ENCODE data around the gene SLC46A2. TPM values are rescaled to one million over a fixed set of nuclear protein-coding genes. Genes with fewer than 3 reads are reported as not detected.

Gene SLC46A2
- total RNA-seq, 4 donors from 2014 or later = 0.21 to 1.8 (median 0.22) TPM; not detected in 1

DNA sequence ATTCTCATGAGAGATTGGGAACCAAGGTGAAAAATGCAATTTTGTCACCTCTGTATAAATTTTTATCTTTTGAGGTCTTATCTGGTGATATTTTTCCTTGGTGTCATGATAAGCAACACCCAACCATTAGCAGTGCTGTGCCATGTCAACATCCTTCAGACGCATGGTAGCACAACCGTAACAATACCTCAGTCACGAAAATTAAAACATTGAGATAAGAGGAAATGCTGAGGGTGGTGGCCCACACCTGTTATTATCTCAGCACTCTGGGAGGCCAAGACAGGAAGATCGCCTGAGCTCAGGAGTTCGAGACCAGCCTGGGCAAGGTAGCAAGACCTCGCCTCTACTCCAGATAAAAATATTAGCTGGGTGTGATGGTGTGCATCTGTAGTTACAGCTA is 32.7 kb downstream of the SLC46A2 start:
- H3K4me3 ChIP-seq = no peak overlapping the region
- TF ChIP-seq POLR2A (IDR thresholded peaks at IDR 0.05) (no peak), EP300 (IDR thresholded peaks at IDR 0.05) (no peak)
- TF ChIP-seq, protein P1, sequence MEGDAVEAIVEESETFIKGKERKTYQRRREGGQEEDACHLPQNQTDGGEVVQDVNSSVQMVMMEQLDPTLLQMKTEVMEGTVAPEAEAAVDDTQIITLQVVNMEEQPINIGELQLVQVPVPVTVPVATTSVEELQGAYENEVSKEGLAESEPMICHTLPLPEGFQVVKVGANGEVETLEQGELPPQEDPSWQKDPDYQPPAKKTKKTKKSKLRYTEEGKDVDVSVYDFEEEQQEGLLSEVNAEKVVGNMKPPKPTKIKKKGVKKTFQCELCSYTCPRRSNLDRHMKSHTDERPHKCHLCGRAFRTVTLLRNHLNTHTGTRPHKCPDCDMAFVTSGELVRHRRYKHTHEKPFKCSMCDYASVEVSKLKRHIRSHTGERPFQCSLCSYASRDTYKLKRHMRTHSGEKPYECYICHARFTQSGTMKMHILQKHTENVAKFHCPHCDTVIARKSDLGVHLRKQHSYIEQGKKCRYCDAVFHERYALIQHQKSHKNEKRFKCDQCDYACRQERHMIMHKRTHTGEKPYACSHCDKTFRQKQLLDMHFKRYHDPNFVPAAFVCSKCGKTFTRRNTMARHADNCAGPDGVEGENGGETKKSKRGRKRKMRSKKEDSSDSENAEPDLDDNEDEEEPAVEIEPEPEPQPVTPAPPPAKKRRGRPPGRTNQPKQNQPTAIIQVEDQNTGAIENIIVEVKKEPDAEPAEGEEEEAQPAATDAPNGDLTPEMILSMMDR (IDR thresholded peaks at IDR 0.05) = no peak
- 92 to 93% methylated on average over 6 of the region's 6 CpGs for WGBS, 2 donors
- H3K9me3 ChIP-seq = no peaks in the 10 kb centered on the region
- no peak overlapping the region for H3K27ac ChIP-seq
- peaks cover 0 to 4% (median 0%) of the 10 kb centered on the region in 4 donors for H3K4me1 ChIP-seq
- H3K27me3 ChIP-seq = no peaks in the 10 kb centered on the region
- peaks cover 0 to 23% (median 0%) of the 10 kb centered on the region in 3 donors for H3K36me3 ChIP-seq
- DNase-seq (ENCODE audit: low spot score in 2 of 2) = no peak

DNA sequence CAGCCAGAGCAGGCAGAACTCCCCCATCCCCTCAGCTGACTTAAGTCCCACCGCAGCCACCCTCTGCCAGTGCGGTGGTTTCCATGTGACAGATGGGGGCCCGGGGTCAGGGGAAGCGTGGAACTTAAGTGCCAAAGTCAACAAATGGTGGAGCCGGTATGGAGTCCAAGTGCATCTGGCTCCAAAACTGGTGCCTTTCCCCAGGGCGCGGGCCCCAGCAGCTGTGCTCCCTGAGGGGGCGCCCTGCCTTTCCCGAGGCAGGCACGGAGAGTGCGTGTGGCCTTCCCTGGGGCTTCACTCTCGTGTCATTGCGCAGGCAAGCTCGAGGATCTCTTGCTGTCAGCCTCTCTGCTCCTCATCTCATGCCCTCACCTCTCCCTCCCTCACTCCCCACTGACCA is 33.8 kb downstream of the SLC46A2 start:
- TF ChIP-seq EP300 (IDR thresholded peaks at IDR 0.05) (no peak), POLR2A (IDR thresholded peaks at IDR 0.05) (no peak)
- TF ChIP-seq, protein P1 (IDR thresholded peaks at IDR 0.05) = no peak
- Histone ChIP-seq H3K4me3 (no peak overlapping the region), H3K27me3 (no peaks in the 10 kb centered on the region), H3K4me1 (peaks cover 0 to 4% (median 0%) of the 10 kb centered on the region in 4 donors), H3K27ac (no peak overlapping the region), H3K9me3 (no peaks in the 10 kb centered on the region), H3K36me3 (peaks cover 0 to 25% (median 0%) of the 10 kb centered on the region in 3 donors)
- 72 to 75% methylated on average over 11 to 14 of the region's 14 CpGs for WGBS, 2 donors
- no peak for DNase-seq (ENCODE audit: low spot score in 2 of 2)

DNA sequence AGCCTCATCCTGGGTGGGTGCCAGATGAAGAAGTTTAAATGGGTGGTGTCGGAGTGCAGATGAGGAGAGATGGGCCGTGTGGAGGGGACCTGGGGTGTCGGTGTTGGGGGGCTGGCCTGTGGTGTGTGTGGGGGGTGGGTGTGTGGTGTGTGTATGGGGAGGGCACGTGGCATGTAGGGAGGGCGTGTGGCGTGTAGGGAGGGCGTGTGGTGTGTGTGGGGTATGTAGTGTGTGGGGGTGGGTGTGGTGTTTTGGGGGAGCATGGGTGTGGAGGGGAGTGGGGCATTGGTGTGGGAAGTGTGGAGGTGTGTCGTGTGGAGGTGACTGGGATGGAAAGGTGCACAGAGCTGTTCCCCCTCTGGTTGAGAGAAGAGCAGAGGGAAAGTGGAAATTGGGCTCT is 34.5 kb downstream of the SLC46A2 start:
- 94 to 98% methylated on average over 8 of the region's 8 CpGs for WGBS, 2 donors
- TF ChIP-seq EP300 (IDR thresholded peaks at IDR 0.05) (no peak), POLR2A (IDR thresholded peaks at IDR 0.05) (no peak)
- TF ChIP-seq, protein P1 (IDR thresholded peaks at IDR 0.05) = no peak

DNA sequence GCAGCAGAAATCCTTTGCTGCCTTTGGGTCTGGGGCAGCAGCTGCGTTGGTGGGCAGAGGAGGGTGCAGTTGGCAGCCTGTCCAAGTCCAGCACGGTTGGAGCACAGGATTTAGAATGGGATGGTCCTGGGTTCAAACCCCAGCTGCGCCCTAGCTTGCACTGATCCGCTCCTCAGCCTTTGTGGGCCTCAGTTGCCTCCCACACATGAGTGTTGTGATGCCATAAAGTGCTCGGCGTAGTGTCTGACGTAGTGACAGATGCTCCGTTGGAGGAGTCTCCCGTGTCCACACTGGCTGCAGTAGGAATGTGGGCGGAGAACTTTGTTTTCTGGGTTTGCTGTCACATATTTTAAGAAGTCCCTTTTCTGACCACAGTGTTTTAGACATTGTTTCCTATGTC is 36.0 kb downstream of the SLC46A2 start:
- no peaks in the 10 kb centered on the region for H3K27me3 ChIP-seq
- no peak for TF ChIP-seq POLR2A (IDR thresholded peaks at IDR 0.05)
- TF ChIP-seq, protein P1 (IDR thresholded peaks at IDR 0.05) = no peak
- no peak for TF ChIP-seq EP300 (IDR thresholded peaks at IDR 0.05)
- no peak overlapping the region for H3K27ac ChIP-seq
- H3K4me3 ChIP-seq = no peak overlapping the region
- H3K4me1 ChIP-seq = peaks cover 0 to 4% (median 0%) of the 10 kb centered on the region in 4 donors
- DNase-seq (ENCODE audit: low spot score in 2 of 2) = no peak
- H3K36me3 ChIP-seq = peaks cover 0 to 40% (median 0%) of the 10 kb centered on the region in 3 donors
- 76 to 80% methylated on average over 10 of the region's 10 CpGs for WGBS, 2 donors
- no peaks in the 10 kb centered on the region for H3K9me3 ChIP-seq

More for the DNA sequence above, 34.5 kb downstream of the SLC46A2 start:
- Histone ChIP-seq H3K36me3 (peaks cover 0 to 25% (median 0%) of the 10 kb centered on the region in 3 donors), H3K27ac (no peak overlapping the region), H3K4me1 (peaks cover 0 to 4% (median 0%) of the 10 kb centered on the region in 4 donors), H3K4me3 (no peak overlapping the region), H3K9me3 (no peaks in the 10 kb centered on the region), H3K27me3 (no peaks in the 10 kb centered on the region)
- DNase-seq (ENCODE audit: low spot score in 2 of 2) = no peak

DNA sequence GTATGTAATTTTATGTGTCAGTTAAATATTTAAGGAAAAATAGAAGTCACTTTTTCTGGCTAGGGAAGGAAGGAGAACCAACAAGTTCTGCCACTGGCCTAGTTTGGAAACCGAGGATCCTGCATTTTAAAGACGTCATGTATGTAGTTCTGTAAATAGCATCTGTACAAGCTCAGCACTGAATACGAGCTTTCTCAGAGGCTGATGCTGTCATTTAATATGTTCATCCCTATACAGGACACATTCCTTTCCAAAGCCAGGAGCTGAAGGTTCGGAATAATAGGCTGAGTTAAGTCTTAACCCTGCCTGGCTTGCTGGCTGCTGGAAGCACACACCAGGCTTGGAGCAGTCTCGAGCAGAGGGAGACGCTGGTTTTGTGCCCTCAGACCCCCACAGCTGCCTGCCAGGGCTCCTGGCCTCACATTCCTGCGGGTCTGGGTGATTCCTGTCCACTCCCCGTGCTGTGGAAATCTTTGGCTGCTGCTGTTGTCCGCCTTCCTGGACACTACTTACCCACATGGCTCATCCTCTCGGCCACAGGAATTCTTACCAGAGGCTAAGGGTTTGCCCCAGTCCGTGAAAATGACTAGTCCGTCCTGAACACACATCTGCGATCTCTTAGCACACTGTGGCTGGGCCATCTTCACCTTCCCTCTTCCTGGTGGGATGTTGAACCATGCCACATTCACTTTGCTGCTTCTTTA is 36.6 kb downstream of the SLC46A2 start:
- H3K27ac ChIP-seq = no peak overlapping the region
- H3K36me3 ChIP-seq = peaks cover 0 to 40% (median 0%) of the 10 kb centered on the region in 3 donors
- H3K4me1 ChIP-seq = peaks cover 0 to 5% (median 0%) of the 10 kb centered on the region in 4 donors
- H3K27me3 ChIP-seq = no peaks in the 10 kb centered on the region
- TF ChIP-seq POLR2A (IDR thresholded peaks at IDR 0.05) = no peak
- TF ChIP-seq EP300 (IDR thresholded peaks at IDR 0.05) = no peak
- TF ChIP-seq, protein P1 (IDR thresholded peaks at IDR 0.05) = no peak
- H3K4me3 ChIP-seq = no peak overlapping the region
- 75 to 80% methylated on average over 13 of the region's 13 CpGs for WGBS, 2 donors
- no peak for DNase-seq (ENCODE audit: low spot score in 2 of 2)
- H3K9me3 ChIP-seq = no peaks in the 10 kb centered on the region

Measured in tibial nerve (tissue), 4 donors.